Right atrium auricular region (tissue), 2 donors: ENCODE measurements around the gene GNA14. TPM values are rescaled to one million over a fixed set of nuclear protein-coding genes. Genes with fewer than 3 reads are reported as not detected.

Experiments used
- DNase-seq: peaks from one replicate; pipeline ENCODE4 v3.0.0-alpha.2; 2019; ENCODE audit warnings: low spot score
- H3K27ac ChIP-seq, 2 donors: fragments of 200-600 bp; sonication (generic); 1 replicate in 1 of 2; 2 replicates in 1 of 2; pipeline ENCODE4 v1.5.1; 2016 to 2019
- H3K27me3 ChIP-seq, 2 donors: fragments of 200-600 bp; sonication (generic); one replicate each; pipeline versions ENCODE4 v1.5.1 to v1.6.0; 2017 to 2019
- H3K36me3 ChIP-seq: fragments of 200-600 bp; sonication (generic); one replicate; pipeline ENCODE4 v1.5.1; 2016
- H3K4me1 ChIP-seq, 2 donors: fragments of 200-600 bp; sonication (generic); one replicate each; pipeline versions ENCODE4 v1.5.1 to v1.6.0; 2017 to 2019
- H3K4me3 ChIP-seq, 2 donors: fragments of 200-600 bp; sonication (generic); 1 replicate in 1 of 2; 2 replicates in 1 of 2; pipeline ENCODE4 v1.5.1; 2017 to 2019; ENCODE audit warnings: mild to moderate bottlenecking in 1 of 2, moderate library complexity in 1 of 2
- H3K9me3 ChIP-seq, 2 donors: fragments of 200-600 bp; sonication (generic); one replicate each; pipeline ENCODE4 v1.5.1; 2019
- total RNA-seq, 2 donors: library from RNA; depleted of rRNA; stranded (reverse); fragments of >200 nt; gene quantifications; one replicate each; pipeline ENCODE4 v1.1.0, GENCODE V29; 2016
- TF ChIP-seq, protein P1 (sequence below), 2 donors: fragments of 200-600 bp; sonication (generic); IDR thresholded peaks; one replicate each; pipeline ENCODE4 v1.5.1; 2019; ENCODE audit warnings: antibody characterized with exemption in 2 of 2

Gene GNA14
- total RNA-seq, 2 donors from 2014 or later, result 2.2 to 4.3 TPM

DNA sequence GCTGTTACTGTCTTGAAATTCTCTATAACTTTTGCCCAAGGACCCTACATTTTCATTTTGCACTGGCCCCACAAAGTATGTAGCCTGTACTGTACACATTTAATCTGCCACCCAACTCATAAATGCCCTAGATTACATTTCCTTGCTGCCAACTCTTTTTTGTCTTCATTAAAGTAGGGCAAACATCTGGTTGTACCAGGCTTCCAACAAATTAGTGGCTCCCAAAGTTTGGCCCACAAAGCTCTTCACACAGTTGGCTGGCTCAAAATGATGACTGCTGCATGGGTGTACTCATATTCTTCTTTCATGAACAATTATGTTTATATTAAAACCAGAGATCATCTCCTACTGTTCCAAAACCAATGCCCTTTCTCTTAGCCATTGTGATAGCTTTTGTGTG, 45.3 kb downstream of the GNA14 start:
- DNase-seq, result no peak
- TF ChIP-seq, protein P1, sequence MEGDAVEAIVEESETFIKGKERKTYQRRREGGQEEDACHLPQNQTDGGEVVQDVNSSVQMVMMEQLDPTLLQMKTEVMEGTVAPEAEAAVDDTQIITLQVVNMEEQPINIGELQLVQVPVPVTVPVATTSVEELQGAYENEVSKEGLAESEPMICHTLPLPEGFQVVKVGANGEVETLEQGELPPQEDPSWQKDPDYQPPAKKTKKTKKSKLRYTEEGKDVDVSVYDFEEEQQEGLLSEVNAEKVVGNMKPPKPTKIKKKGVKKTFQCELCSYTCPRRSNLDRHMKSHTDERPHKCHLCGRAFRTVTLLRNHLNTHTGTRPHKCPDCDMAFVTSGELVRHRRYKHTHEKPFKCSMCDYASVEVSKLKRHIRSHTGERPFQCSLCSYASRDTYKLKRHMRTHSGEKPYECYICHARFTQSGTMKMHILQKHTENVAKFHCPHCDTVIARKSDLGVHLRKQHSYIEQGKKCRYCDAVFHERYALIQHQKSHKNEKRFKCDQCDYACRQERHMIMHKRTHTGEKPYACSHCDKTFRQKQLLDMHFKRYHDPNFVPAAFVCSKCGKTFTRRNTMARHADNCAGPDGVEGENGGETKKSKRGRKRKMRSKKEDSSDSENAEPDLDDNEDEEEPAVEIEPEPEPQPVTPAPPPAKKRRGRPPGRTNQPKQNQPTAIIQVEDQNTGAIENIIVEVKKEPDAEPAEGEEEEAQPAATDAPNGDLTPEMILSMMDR (IDR thresholded peaks at IDR 0.05), result no peak

DNA sequence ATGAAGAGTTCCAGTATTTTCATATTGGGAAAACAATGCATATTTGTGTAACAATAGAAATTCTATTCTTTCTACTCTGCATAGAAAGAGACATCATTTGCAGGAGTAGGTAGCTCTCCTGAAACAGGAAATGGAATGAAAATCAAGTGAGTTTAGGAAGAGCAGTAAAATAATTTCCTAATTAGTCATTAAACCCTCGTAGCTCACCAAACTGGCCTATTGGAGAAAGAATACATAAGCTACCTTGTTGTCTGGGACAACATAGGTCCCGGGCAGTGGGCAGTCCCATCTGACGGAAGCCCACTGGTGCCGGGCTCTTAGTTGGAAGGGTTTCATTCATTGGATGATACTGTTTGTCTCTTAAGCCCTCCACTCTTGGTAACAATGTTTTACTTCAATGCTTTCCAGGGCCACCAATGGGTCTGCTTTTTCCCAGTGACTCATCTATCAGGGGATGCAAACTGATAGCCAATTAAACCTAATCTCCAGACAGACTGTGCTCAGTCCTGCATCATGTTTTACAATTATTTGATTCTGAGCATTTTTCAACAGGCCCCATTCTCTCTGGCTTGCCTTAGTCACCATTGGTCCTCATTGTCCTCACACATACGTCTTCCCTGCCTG, 46.5 kb downstream of the GNA14 start:
- Histone ChIP-seq H3K36me3 (no peaks in the 10 kb centered on the region), H3K27ac (no peak overlapping the region)
- DNase-seq, result no peak

More for the DNA sequence above, 45.3 kb downstream of the GNA14 start:
- peaks cover 0 to 3% of the 10 kb centered on the region in 2 donors for H3K9me3 ChIP-seq
- no peaks in the 10 kb centered on the region for H3K36me3 ChIP-seq
- no peak overlapping the region for H3K27ac ChIP-seq
- H3K4me3 ChIP-seq, result no peak overlapping the region
- H3K4me1 ChIP-seq, result peaks cover 0 to 11% of the 10 kb centered on the region in 2 donors
- no peaks in the 10 kb centered on the region for H3K27me3 ChIP-seq

DNA sequence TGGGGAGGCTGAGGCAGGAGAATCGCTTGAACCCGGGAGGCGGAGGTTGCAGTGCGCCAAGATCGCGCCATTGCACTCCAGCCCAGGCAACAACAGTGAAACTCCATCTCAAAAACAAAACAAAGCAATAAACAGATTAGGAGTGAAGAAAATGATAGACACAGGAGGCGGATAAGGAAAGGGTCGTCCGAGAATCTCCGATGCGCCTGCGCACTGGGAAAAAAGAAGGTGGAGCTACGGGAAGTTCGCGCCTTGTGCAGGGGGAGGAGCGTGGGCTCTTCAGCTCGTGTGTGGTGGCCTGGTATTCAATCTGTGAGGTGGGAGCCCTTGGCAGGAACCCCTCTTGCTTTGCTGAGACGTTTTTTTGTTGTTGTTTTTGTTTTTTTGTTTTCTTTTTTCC, 47.3 kb downstream of the GNA14 start:
- Histone ChIP-seq H3K4me3 (no peak overlapping the region), H3K27me3 (no peaks in the 10 kb centered on the region), H3K4me1 (peaks cover 0 to 32% of the 10 kb centered on the region in 2 donors), H3K36me3 (no peaks in the 10 kb centered on the region), H3K27ac (no peak overlapping the region), H3K9me3 (no peaks in the 10 kb centered on the region)
- DNase-seq, result no peak
- TF ChIP-seq, protein P1 (IDR thresholded peaks at IDR 0.05), result no peak

More for the DNA sequence above, 46.5 kb downstream of the GNA14 start:
- Histone ChIP-seq H3K4me1 (peaks cover 0 to 24% of the 10 kb centered on the region in 2 donors), H3K9me3 (no peaks in the 10 kb centered on the region), H3K27me3 (no peaks in the 10 kb centered on the region), H3K4me3 (no peak overlapping the region)
- TF ChIP-seq, protein P1 (IDR thresholded peaks at IDR 0.05), result no peak

DNA sequence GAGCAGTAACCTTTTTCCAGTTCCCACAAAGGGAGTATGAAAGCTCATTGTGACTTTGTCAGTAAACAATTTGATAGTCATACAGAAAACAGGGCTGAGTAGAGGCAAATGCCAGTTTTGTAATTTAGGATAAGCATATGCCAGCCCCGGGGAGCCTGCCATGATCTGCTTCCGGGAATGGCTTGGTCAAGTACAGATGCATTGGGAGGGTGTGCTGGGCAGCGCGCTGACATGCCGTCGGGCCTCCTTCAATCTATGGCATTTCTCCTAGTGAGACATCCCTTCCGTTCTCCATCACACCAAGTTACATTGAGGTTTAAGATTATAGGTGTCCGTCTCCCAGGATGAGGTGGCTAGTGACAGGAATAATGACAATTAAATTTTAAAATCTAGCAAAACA, 48.6 kb downstream of the GNA14 start:
- Histone ChIP-seq H3K9me3 (no peaks in the 10 kb centered on the region), H3K36me3 (no peaks in the 10 kb centered on the region), H3K4me3 (no peak overlapping the region), H3K27me3 (no peaks in the 10 kb centered on the region), H3K4me1 (peaks cover 0 to 41% of the 10 kb centered on the region in 2 donors), H3K27ac (peak overlapping the region in 1 of 2 donors; percentile 10)
- TF ChIP-seq, protein P1 (IDR thresholded peaks at IDR 0.05), result no peak
- no peak for DNase-seq

DNA sequence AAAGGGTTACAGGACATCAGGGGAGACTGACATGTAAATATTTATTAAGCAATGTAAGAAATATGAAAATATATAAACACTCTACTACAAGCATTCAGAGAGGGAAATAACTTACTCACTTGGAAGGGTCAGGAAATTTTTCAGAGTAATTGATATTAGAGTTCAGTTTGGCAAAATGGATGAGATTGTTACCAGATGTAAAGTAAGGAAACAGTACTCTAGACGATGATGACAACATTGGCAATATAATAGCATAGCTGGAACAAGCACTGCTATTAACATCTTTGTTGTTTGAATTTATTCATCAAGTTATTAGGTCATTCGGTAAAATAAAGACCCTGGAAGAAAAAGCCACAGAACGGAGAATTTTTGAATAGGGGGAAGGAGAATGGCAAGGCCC, 49.1 kb downstream of the GNA14 start:
- H3K9me3 ChIP-seq, result no peaks in the 10 kb centered on the region
- no peak overlapping the region for H3K4me3 ChIP-seq
- H3K4me1 ChIP-seq, result peaks cover 0 to 41% of the 10 kb centered on the region in 2 donors
- no peak for DNase-seq
- no peaks in the 10 kb centered on the region for H3K27me3 ChIP-seq
- TF ChIP-seq, protein P1 (IDR thresholded peaks at IDR 0.05), result no peak
- H3K36me3 ChIP-seq, result no peaks in the 10 kb centered on the region
- peak overlapping the region in 1 of 2 donors; percentile 33 for H3K27ac ChIP-seq

DNA sequence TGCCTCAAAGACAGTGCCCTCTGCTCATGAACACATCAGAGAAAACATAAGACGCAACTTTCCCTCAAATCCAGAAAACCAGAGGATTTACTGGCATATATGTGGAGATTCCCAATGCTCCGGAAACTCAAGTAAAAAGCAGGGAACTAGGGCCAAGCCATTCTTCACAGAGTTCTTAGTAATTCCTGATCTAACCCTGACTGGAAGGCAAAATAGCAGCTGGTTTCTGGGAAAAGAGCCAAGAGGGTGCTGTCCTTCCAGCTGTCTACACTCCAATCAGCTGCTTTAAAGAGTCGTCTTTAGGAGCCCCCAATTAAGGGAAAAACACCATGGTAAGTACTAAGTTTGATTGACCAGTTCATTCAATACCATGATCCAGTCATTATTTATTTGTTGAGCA, 49.6 kb downstream of the GNA14 start:
- H3K4me3 ChIP-seq, result no peak overlapping the region
- no peak for DNase-seq
- peaks cover 0 to 41% of the 10 kb centered on the region in 2 donors for H3K4me1 ChIP-seq
- TF ChIP-seq, protein P1 (IDR thresholded peaks at IDR 0.05), result no peak
- H3K27ac ChIP-seq, result peak overlapping the region in 1 of 2 donors; percentile 33
- no peaks in the 10 kb centered on the region for H3K9me3 ChIP-seq
- no peaks in the 10 kb centered on the region for H3K27me3 ChIP-seq
- H3K36me3 ChIP-seq, result no peaks in the 10 kb centered on the region
